ENCODE data around the gene ZNF518B.
A peak's percentile ranks its signal among the peaks of the same experiment; 100 is the strongest.

ZNF518B gene, protein sequence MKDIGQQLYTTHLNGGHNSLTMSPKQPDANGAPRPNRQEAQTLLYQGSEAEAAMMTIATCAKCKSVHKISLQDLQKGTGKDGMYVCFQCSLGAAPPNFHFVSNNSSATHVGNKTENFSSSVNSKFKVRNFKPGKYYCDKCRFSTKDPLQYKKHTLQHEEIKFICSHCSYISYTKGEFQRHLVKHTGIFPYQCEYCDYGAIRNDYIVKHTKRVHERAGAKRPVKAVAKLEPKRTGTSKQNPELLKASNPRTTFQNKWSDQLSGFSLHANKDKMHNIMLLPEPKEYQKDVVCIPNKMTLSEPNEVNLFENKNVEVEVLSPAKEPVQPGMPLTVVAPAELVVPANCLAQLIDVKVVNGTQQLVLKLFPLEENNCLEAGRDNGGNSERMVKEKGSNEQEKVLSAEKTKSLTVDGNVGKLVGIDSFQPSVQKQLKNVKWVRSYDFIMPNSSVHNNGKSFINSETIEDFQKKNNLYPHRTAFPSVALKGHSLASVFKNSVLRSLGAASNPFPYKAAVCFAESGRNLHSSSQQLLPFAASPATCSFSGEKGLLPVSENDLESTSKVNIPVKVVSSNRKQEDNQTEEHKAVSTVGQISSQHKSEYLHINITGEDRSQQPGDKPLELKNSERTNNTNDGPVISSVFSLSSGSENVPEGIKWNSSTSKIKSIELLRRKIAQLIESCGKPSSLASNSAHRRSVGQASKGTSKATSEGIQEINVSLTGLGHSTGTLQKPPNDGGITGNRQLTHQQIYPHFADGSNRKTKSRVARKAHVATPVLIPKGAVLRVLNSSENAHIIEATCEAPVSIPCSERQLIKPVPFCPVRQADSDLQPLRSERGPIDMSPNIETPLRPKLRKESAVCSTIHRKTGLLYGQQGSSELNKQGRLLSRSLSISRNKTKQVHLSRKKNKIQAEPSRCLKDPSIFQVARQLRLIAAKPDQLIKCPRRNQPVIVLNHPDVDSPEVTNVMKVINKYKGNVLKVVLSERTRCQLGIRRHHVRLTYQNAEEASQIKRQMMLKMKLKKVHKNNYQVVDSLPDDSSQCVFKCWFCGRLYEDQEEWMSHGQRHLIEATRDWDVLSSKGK

DNA sequence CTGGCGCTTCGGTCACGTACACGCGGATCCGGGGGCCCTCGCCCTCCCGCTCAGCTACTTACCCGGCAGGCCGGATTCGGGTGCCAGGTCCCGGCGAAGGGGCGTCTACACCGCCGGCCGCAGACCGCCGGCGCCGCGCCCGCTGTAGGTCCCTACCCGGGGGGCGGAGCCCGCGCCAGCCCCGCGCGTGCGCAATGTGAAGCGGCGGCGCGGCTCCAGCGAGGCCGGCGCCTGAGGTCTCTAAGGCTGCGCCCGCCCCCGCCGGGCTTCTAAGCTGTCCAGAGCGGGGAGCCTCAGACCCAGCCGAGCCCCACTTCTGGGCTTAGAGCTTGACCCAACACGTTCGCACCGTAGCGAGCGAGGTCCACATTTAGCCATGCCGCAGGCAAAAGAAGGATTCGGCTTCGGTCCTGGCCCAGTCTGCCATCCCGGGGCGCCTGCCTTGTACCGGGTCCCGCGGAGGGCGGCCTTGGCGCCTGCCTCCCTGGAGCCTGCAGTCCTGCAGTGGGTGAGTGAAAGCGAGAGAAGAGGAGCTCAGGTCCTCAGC lies at the start of gene ZNF518B:
Gene ZNF518B (minus strand): TSS at position 172 of the 547 bp plus-strand sequence. CDS start 11,098 bp downstream, outside the sequence.
- DNase-seq (ENCODE audit: low read depth, low spot score) = peak; percentile 54

DNA sequence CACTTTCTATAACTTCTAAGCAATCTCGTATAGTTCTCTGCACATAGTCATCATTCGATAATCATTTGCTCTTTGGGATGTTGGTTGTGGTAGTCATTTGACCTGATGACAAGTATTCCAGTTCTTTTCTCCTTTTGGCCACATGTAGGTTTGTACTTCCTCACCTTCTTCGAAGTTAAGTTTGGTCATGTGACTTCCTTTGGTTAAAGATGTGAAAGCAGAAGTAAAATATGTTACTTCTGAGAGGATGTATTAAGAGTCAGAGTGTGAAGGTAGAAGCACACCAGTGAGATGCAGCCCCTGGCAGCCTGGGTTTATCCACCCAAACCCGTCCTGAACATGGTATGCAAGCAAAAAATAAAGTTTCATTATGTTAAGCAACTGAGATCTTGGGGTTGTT lies 48.9 kb upstream of the ZNF518B start:
- DNase-seq (ENCODE audit: low read depth, low spot score) = no peak

DNA sequence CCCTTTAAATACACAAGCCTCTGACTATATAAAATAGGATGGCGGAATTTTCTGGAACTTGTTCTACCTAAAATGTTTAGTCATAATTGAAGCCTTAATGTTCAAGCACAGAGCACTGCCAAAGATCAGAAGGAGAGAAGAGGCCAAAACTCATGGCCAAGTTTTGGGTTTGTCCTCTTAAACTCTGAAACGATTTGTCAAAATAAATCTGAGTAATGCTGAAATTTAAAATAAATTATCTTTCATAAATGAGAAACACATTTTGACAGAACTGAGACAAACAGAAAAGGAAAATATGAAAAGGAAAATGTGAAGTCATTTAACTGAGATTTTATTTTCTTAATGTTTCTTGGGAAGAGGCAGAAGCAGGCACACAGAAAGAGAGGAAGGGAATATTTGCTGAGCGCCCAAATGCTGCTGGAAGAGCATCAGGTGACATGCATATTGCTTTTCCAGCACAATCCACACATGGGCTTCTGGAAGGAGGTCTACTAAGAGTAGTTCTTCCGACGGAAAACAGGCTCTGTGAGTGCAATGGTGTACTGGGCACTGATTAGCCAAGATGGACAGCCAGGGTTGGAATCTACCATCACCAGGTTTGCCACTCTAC lies 47.4 kb upstream of the ZNF518B start:
- DNase-seq (ENCODE audit: low read depth, low spot score) = no peak

DNA sequence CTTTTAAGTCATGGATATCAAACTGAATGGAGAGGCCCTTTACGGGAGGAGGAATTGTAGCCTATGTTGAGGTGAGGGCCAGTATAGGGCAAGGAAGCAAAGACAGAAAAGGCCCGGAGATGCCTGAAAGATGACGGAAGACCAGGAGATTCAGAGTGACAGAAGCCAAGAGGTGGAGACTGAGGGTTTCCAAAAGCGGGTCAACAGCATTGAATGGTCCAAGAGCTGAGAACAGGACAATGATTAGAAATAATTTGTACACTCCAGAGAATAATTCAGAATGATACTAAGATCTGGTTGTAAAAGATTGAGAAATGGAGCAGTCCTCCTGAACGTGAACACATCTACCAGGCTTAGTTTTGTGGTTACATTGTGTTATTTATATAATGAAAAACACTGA lies 45.5 kb upstream of the ZNF518B start:
- DNase-seq (ENCODE audit: low read depth, low spot score) = no peak

DNA sequence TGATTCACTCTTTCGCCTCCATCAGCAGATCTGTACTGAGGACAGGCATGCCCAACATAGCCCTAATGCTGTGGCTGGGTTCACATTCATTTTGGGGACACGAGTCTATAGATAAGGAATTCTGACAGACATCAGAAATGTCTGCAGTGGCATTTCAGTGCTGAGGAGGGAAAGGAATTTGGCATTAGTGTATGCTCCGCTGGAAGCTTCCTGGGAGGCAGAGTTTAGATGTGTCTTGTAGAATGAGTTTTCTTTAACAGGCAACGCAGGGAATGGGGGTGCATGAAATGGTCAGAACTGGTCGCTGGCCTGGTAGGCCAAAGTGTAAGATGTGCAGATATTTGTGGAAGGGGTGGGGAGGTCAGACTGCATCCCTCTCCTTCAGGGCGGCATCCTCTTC lies 43.5 kb upstream of the ZNF518B start:
- DNase-seq (ENCODE audit: low read depth, low spot score) = no peak

DNA sequence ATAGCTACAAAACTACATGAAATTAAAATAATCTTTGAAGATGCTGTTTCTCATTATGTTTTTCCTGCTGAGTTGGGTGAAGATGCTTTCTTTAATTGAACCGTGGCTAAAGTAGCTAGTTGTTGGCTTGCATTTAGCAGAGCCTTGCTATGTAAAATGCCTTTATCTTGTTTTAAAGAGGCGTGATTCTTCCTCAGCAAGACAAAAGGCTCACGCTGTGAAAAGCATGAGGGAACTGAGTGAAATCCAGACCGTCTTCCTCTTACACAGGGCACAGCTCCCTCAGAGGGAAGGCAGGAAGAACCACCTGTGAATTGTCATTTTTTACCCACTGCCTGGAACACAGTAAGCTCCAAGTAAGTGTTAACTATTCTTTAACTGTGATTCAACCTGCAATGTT lies 39.0 kb upstream of the ZNF518B start:
- no peak for DNase-seq (ENCODE audit: low read depth, low spot score)

DNA sequence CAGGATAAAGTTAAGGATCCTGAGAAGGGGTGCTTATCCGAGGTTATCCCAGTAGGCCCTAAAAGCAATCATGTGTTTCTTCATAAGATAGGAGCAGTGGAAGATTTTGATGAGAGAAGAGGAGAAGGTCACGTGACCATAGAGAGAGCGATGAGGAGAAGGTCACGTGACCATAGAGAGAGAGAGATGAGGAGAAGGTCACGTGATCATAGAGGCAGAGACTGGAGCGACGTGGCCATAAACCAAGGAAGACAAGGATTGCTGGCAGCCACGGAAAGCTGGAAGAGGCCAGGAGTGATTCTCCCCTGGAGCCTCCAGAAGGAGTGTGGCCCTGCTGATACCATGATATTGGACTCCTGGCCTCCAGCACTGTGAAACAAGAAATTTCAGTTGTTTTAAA lies 38.4 kb upstream of the ZNF518B start:
- DNase-seq (ENCODE audit: low read depth, low spot score) = no peak

DNA sequence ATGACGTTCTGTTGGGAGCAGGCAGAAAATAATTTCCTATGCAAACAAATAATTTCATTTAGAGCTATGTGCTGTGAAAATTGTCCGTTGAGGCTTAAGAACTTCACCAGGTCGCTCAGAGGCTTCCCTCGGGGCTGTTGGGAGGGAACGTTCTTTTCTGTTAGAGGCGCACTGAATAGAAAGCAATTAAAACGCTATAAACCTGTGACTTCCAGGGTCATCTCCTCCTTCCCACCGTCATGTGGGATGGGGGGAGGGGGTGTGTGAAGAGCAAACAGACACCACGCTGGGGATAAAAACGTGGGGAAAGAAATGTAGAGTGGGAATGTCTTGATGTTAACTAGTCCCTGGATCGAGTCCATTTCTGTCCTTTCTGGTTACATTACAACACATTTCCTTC lies 35.2 kb upstream of the ZNF518B start:
- DNase-seq (ENCODE audit: low read depth, low spot score) = no peak

DNA sequence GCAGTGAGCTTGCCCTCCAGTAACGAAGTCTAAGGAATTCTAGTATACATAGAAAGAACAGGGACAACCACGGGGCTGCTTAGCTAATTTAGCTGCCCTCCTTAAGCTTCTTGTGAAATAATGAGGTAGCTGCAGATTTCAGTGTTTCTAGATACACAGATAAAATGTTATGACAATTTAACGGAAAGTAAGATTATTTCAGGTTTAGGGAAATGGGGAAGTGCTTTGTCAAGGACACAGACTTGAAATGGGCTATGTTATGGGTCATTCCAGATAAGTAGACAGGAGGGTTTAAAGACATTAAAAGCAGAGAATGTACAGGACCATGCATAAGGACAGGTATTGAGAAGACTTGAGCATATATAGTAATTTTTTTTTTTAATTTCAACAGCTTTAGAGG lies 34.2 kb upstream of the ZNF518B start:
- DNase-seq (ENCODE audit: low read depth, low spot score) = no peak

DNA sequence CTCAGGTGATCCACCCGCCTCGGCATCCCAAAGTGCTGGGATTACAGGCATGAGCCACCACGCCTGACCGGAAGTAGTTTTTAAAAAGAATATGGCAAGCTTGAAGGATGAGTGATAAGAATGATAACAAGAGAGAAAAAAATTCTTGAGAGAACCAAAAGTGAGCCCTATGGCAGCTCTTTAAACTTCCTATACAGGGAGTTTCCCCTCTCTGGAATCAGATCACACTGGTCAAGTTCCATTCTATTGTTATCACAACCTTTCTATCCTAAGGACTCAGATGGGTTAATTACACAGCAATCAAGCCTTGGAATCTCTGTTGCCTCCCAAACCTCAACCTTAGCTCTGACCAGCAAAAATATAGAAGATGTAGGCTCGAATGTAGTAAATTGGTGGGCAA lies 33.8 kb upstream of the ZNF518B start:
- DNase-seq (ENCODE audit: low read depth, low spot score) = no peak

DNA sequence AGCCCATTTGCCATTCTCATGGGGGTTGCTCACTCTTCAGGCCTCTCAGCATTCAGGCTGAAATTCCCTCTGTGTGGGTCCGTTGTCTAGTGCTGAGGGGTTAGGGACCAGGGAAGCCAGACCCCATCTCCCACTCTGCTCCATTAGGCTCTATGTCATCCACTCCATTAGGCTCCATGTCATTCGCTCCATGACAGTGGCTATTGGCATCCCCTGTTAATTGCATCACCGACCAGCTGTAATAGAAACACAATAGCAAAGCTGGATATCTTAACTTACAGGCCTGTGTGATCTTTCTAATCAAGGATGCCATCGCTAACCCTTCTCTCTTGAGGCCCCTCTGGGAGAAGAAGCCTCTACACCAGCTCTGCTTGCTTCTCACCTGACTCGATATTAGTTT lies 25.7 kb upstream of the ZNF518B start:
- DNase-seq (ENCODE audit: low read depth, low spot score) = no peak

DNA sequence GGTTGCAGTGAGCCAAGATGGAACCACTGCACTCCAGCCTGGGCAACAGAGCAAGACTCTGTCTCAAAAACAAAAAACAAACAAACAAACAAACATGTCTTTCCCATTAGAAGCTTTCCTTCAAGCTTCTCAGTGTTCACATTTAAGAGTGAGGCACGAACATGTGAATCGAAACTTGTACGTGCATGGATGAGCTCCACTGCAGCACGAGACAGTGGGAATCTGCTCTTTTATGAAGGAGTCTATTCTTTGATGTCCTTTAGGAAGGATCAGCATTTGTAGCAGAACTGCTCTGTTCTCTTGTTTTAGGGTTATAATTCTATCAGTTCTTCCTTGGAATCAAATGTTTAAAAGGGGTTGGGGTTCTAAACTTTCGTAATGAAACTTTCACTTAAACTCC lies 23.4 kb upstream of the ZNF518B start:
- no peak for DNase-seq (ENCODE audit: low read depth, low spot score)

DNA sequence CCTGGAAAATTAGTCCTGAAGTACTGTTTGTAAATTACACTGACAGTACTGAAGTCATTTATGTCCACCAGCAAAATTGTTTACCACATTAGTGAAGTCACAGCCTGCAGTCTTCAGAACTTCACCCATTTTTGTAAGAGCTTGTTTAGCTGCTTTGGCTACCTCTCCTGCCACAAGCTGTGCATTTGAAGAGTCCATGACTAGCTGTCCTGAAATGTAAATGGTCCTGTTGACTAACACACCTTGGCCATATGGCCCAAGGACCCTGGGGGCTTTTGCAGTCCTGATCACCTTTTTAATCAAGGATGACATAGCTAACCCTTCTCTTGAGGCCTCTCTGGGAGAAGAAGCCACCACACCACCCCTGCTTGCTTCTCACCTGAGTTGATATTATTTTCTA lies 21.4 kb upstream of the ZNF518B start:
- DNase-seq (ENCODE audit: low read depth, low spot score) = no peak

DNA sequence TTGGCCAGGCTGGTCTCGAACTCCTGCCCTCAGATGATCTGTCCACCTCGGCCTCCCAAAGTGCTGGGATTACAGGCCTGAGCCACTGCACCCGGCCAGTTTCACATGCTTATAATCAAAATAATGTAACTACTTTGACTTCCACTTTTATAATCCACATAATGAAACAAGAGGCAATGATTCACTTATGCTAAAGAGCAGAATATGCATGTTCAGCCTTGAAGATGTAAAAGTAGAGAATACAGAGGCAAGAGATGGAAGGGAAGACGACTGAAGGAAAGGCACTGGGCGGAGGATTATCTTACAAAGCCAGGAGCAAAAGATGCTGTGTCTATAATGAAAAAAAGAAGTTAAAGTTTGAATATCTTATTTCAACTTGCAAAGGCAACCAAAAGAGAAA lies 13.3 kb upstream of the ZNF518B start:
- no peak for DNase-seq (ENCODE audit: low read depth, low spot score)

DNA sequence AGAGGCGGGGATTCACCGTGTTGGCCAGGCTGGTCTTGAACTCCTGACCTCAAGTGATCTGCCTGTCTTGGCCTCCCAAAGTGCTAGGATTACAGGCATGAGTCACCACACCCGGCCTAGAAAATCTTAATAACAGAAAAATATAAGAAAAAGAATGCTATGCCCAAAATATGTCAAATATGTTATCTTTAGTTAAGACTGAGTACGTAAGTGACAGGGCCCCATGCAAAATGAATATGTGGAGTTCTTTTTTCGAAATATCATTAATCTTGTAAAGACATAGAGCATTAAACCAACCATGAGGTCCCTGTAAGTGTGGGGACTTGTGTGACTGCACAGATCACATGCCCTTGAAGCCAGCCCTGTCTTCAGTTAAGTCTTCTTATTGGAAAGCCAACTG lies 8.9 kb upstream of the ZNF518B start:
- DNase-seq (ENCODE audit: low read depth, low spot score) = no peak

DNA sequence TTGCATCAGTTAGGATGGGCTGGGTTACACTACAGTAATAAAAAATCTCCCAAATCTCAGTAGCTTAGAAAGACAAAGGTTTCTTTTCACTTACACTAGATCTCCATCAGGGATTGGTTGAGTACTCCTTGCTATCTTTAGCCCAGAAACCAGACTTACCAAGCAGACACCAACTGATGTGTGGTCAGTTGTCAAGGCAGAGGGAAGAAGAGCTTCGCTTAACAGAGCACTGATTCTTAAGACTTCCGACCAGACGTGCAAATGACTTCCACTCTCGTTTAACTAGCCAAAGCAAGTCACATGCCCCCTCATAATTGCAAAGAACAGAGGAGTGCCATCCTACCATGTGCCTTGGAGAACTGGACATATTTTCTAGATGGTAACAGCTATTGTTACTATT lies 5.7 kb upstream of the ZNF518B start:
- DNase-seq (ENCODE audit: low read depth, low spot score) = no peak

DNA sequence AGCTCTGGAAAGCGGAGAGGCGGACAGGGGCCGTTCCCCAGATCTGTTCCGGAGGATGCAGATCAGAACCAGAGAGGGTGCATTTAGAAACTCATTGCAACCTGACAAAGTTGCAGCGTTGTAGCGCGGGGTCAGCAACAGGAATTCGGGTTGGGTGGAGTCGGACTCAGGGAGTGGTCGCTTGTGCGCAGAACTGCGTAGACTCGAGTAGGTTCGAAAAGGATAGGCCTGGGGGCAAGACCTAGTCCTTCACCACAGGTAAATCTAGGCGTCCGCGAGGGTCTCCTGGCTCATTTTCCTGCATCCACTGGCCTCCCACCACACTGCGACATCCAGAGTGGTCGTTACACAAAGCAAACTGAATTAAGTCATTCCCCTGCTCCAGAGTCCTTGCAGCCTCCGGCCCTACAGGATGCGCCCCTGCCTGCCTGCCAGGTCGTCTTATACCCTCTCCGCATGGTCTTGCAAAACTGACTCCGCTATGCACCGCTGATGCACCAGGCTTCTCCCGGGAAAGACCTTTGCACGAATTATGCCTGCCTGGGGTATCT lies 4.7 kb upstream of the ZNF518B start:
- DNase-seq (ENCODE audit: low read depth, low spot score) = no peak

DNA sequence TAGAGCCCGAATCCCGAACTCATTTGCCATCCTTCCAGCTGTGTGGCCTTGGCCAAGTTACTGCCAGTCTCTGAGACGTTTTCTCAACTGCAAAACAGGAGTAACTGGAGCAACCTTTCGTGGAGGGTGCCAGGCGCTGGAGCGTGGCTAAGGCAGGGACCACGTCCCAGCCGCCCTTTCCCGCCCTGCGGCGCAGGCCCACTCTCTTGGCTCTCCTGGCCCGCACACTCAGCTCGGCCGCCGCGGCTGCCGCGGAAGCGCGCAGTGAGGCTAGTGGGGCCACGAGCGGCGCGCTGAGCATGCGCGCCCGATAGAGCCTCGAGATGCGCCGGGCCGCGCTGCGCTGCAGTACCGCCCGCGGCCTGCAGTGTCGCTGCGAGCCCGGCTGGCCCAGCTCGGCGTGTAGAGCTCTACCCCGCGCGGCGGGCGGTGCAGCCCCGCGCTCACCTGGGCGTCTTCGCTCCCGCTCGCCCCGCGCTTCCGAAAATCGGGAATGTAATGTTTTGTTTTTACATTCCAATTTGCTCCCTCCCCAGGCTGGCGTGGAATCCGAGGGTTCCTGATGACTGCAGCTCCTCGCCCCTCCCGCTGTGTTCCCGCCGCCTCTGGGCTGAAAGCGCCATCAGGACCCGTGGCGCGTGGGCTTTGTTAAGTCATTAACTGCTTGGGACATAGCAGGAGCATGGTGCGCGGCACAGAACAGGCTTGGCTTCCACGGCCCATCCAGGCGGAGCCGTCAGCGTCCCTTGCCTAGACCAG lies 4.0 kb upstream of the ZNF518B start:
- DNase-seq (ENCODE audit: low read depth, low spot score) = peak; percentile 53

DNA sequence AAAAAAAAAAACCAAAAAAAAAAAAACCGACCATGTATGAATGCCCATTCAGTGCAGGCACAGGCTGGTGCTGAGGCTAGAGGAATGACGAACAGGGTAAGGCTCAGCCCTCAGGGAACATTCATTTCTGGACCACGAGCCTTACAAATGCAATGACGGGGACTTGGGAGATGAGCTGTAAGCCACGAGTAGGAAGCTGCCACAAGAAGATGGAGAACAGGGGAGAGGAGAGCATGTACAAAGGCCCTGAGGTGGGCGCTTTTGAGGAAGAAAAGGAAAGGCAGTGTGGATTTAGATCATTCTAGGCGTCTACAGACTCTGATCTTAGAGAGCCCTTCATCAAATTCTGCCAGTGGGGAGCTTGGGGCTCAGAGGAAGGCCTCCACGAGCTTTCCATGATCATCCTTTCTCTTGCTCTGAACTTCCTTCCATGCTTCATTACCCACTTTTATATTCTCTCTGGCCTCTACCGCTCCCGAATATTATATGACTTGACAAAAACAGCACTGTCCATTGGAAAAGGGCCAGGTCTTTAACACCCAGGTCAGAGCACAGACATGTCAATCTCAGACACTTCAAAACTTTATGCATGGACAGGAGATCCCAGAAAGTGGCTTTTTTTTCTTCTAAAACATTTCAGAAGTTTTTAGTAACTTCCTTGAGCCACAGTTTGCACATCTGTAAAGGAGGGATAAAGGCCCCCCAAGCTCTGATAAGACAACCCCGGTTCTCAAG lies 3.3 kb upstream of the ZNF518B start:
- DNase-seq (ENCODE audit: low read depth, low spot score) = no peak

DNA sequence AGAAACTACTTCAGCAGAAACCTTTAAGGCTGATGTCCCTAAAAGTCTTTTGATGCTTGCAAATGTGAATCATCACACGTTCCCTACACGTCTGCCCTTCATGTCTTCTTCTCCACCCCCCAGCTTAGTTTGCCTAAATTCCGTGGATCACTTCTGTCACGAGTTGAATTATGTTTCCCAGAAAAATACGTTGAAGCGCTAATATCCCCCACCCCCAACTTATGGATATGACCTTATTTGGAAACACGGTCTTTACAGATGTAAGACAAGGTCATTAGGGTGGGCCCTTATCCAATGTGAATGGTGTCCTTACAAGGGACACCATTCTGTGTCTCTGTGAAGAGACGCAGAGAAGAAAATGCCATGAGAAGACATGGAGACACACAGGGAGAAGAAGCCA lies 2.1 kb upstream of the ZNF518B start:
- DNase-seq (ENCODE audit: low read depth, low spot score) = no peak

All from activated naive CD8-positive, alpha-beta T cell treated with anti-CD3 and anti-CD28 coated beads, Interleukin-2, amount 50 U/mL, for 16 hours (primary cell).